ENCODE measurements around the gene FAT3.

Gene FAT3

DNA sequence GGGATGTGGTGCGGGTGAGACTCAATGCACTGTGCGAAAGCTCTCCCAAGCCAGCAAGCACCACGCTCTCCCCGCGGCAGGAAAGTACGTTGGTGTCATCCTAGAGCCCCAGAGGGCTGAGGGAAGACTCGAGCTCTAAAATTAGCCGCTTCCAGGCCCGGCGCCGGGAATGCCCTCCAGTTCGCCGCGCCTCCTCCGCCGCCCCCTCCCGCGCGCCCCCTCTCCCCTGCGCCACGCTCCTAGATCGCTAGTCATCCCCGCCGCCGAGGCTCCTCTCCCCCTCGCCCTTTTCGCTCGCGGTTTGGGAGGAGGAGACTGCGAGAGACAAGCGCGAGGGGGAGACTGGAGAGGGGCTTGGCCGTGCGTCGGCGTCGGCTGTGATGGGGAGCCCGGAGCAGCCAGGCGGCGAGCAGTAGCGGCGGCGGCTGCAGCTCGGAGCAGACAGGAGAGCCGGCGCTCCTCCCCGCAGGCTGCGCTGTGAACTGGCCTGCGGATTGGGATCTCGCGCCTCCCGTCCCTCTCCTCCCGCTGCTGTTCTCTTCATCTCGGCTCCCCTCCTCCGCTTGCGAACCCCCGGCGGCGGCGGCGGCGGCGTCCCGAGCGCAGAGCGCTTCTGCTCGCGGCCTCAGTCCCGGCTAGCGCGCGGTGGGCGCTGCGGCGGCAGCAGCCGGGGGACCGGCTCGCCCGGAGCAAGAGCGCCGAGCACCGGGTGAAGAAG is at the start of gene FAT3:
Gene FAT3 (plus strand): TSS at position 412 of the 718 bp plus-strand sequence. CDS start 127,295 bp downstream, outside the sequence.
- no peak for DNase-seq

DNA sequence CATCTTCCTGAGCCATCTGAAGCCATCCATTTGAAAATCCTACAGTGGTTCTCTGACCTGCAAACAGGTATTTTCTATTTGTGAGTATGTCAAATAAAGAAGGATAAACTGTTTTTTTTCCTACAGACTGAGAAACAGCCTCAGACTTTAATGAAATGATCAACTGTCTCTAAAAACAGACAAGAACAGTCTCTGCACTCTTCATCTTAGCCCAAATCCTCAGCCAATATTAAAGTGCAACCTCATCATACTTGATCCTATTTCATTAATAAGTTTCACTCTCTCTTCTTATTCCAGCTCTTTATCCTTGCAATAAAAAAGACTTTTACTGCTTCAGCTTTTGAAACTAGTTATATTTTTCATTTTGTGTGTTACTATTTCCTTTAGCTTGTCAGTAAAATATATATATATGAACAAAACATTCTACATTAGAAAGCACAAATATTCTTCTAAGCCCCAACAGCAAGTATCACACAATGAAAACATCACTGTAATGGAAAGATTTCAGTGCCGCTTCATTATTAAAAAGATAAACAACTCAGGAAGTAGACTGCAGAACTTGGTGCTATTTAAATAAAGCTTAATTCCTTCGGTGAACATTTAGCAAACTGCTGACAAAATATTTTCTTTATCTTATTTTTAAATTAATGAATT is 45.5 kb upstream of the FAT3 start:
- DNase-seq: no peak

DNA sequence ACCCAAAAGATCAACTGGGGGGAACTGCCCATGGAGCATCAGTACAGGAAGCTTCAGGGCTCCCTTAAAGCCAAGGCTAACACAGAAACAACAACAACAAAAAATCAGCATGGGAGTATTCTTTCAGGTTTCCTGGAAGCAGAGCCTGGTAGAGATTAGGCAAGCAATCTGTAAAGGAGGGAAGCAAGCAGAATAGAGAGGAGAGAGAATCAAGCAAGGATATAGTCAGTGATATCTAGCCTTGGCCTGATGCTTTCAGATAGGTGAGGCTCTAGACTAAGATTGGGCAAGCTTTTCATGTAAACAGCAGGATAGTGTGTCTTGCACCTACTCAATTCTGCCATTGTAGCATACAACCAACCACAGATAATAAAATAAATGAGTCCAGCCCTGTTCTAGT is 44.4 kb upstream of the FAT3 start:
- no peak for DNase-seq

DNA sequence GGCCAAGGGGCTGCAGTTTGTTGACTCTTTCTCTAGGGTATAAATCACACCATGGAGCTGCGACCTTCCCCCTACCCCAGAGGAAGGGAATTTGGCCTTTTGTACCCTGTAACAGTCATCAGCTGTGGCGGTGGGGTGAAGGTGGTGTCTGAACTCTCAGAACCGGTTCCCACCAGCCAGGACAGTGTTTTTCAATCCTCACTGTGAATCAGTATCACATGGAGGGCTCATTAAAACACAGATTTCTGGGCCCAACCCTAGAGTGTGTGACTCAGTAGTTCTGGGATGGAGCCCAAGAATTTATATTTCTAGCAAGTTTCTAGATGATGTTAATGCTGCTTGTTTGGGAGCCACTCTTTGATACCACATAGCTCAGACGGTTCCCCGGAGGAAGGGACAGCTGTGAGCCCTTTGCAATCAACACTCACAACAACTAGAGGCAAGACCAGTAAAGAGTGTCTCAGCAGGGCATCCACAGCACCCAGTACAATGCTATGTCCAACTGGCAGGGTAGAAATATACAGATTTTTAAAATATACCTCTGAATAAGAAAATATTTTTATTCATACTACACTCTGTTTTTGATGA is 43.9 kb upstream of the FAT3 start:
- no peak for DNase-seq

DNA sequence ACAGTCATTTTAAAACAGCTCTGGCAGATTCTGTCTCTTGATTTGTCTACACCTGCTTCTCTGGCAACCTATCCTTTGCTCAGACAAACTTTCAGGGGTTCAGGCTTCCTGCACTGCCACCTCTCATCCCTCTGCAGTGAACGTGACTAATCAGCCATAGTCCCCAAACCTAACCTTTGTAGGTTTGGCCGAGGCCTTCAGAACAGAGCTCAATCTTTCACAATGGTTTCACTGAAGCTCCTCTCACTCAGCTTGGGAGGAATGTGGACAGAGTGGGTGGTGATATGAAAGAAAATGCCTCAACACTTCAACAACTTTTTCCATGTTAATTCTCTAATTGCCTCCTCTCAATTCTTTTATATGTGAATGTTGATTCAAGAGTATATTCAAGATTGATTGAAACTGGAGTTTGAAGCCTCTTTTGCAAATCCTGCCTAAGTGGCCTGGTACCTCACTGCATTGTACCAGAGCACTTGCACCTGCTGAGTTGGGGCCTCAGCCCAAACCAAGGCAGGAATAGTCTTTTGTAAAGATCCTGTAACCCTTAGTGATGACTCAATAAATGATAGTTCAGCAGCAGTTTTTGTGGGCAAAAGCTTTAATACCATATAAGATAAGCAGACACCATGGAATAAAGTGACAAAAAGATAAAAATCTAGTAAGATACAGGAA is 33.9 kb upstream of the FAT3 start:
- no peak for DNase-seq

DNA sequence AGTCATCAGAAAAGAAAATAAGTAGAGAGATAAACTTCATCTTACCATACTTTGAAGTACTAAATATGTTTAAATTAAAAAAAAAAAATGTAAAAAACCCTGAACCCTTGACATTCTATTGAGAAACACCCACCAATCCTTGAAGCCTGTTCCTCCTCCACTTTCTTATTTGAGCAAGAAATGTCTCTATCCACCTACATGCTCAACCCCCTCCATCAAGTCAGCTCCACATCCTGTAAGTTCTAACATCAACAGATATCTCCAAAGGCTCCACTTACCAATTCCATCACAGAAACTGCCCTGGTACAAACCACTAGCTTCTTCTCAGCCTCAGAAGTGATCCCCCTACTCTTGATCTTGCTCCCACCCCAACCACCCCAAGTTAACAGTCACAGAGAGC is 32.5 kb upstream of the FAT3 start:
- no peak for DNase-seq

DNA sequence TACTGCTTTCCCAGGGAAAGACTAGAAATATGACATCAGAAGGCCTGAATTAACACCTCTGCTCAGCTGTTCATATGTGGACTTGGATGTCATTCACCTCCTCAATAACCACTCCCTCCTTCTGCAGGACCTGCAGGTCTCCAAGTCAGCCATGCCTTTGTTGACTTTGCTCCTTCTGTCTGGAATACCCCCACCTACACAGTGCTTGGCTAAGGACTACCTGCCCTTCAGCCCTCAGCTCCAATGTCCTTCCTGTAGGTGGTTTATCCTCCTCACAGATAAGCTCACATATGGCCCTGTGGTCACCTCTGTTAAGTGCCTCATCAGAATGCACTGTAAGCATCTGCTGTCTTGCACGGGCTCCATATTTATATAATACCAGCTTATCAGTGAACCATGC is 26.4 kb upstream of the FAT3 start:
- DNase-seq: no peak

DNA sequence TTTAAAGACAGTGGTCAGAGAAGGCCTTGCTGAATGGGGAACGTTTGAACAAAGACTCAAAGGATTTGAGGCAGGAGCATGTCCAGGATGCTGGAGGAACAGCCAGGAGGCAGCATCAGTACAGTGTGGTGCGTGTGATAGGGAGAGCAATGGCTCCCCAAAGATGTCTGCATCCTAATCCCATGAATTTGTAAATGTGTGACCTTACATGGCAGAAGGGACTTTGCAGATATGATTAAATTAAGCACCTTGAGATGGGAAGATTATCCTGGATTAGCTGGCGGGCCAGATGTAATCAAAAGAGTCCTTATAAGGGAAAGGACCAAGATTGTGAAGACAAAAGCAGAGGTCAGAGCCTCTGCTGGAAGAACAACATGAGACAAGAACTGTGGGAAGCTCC is 24.6 kb upstream of the FAT3 start:
- no peak for DNase-seq

DNA sequence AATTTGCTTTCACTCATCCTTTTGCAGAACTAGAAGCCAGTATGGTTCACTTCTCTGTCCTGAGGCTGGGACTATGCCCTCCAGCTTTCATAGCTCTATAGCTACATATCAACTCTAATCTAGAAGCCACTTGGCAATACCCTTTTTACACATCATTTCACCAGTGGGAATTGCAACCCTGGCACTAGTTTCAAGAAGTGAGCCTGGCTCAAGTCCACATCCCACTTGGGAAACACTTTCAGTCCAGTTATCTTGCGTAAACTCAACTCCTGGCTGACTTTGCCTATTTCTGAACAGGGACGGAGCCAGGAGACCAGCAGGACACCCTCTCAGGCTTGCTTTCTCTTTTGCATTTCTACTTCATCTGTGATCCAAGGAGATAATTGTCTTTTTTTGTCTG is 19.9 kb upstream of the FAT3 start:
- DNase-seq: no peak

DNA sequence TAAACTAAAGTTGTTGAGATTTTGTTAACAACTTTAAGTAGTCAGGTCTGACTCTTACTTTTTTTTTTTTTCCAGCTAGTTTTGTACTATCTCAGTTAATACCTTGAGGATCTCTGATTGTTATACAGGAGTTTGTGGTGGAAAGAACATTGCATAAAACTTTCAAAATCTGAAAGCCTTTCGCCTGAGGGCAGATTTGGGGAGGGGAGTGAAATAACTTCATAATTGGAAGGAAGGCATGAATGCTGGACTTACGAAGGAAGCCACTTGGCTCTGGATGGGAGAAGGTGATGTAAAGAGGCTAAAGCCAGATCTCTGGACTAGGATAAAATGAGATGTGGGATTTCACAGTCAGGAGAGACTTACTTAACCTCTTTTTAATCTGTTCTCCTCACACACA is 18.2 kb upstream of the FAT3 start:
- no peak for DNase-seq

DNA sequence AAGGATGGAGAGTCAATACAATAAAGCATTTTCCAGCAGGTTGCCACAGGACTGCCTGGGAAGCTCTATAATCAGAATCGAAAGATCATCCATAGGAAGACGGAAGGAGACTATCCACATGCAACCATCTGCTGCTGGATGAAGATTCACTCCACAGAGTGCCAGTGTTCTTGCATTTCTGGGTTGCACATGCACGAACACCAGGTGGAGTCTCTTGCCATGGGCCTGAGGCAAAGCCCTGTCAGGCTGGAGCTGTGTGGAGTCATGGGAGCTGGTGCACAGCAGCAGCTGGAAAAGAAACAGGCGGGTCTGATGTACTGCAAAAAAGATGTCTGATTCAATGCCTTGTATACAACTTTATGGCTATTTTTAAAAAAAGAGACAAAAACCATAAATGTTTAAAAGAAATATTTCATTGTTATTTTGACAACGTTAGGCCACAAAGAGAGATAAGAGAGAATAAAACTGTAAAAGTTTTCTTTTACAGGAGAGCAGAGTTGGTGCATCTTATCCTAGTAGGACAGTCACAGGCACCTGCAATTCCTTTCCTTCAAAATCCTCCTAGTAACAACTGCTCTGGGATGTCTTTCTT is 12.9 kb upstream of the FAT3 start:
- no peak for DNase-seq

DNA sequence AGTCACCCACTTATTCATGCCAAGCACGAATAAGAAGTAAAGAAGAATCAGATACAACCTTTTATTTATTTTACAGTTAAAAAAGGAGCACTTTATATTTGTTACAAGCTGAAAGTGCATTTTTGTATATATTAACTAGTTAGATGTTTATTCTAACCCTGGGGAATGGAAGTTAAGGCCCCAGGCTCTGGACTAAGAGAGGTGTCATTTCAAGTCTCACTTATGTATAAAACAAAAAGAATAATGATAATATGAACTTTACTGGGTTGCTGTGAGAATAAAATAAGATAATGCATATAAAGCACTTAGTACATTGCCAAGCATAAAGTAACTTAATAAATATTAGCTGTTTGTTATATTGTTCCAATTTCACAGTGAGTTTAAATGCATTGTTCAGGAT is 12.1 kb upstream of the FAT3 start:
- DNase-seq: no peak

DNA sequence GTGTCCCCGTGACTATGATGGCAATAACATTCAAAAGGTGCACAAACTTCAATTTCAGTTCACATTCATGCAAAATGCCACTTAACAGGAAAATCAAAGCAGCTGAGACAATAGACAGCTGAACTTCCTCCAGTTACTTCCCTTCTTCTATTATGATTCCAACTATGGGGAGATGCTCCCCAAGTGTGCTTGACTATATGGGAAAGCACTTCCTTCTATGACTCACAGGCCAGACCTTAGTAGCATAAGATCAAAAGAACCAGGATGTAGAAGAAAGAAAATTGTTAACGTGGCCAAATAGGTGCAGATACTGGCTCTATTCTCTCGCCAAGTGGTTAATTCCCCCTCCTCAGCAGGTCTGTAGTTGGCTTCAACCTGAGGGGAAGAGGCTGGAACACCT is 7.8 kb upstream of the FAT3 start:
- DNase-seq: no peak

DNA sequence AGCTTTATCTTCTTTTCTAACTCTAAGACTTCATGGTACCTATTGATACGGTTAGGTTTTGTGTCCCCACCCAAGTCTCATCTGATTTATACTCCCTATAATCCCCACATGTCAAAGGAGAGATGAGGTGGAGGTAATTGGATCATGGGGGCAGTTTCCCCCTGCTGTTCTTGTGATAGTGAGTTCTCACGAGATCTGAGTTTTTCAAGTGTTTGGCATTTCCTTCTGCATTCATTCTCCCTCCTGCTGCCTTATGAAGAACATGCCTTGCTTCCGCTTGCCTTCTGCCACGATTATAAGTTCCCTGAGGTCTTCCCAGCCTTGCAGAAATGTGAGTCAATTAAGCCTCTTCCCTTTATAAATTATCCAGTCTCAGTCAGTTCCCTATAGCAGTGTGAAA is 5.1 kb upstream of the FAT3 start:
- no peak for DNase-seq

DNA sequence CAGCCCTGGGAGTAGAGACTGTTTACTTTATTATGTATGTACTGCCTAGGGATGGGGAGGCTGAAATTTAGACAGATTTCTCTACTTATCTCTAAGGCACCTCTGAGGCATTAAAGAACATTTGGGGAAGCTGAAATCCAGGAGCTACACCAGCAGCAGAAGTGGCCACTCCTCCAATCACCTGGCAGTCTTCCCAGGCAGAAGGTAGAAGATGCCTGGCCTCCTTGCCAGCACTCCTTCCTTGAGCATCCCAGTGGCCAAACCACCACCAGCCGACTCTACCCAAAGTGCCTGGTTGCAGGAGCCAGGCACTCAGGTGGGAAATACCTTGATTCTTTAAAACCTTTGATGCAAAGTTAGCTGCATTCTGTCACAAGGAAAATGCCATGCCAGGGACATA is 1.9 kb upstream of the FAT3 start:
- DNase-seq: no peak

DNA sequence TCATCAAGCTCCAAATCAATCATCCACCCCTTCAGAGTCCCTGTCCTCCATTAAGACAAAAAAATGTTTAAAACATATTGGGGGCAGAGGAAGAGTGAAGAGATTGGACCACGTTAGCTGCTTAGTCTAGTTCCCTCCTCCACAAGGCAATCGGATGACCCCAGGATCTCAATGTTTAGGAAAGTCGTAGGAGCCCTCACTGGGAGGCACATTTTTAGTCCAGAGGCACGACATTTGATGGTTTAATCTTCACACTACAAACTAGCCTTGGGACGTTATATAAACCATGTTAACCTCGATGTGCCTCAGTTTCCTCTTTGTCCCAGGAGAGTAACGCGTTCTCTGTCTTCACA is 588 bp upstream of the FAT3 start:
- DNase-seq: no peak

DNA sequence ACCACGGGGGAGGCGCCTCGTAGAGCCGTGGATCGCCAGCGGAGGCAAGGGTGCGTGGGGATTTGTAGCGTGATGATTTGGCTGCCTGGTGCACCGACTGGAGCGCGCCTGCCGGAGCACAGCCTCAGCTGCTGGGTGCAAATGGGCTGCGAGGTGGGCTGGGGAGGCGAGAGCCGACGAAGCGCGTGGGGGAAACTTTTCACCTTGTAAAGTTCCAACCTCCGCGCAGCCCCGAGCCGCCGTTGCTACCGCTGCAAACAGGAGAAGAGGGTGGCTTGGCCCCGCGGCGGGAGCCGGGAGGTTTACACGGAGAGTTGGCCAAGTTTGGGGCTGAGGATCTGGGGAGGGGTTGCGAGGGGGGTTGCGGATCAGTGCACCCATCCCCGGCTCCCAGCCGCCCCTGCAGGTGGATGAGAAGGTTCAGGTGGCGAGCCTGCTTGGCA is 528 bp downstream of the FAT3 start:
- DNase-seq: no peak

DNA sequence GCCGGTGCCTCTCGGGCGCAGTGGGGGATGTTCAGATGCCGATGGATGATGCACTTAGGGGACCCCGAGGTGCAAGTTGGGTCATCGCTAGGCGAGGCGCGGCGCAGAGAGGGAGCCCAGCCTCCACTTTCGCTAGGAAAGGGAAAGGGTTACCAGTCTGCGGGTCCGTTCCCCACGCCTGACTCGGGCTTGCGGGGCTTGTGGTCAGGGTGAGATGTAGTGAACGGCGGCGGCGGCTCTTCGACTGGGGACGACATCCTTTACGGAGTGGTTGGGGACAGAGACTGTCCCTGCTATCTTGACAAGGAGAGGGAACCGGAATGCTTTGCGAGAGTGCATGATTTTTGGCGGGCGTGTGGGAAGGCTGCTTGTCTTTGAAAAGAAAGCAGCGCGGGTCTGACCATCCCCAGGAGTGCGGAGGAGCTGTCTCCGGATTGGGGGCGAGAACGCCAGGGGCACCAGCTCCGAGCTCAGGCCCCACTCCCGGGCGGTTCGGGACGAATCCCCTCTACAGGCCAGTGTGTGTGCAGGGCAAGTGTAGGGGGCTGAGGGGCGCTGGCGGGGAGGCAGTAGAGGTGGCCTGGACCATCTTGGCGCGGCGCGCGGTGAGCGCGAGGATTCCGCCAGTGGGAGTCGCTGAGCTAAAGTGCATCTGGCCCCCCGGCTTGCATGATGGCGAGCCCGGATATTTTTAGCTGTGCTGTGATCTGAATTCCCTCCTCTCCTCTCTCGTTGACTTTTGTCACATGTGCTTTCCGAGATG is 1.1 kb downstream of the FAT3 start:
- no peak for DNase-seq

DNA sequence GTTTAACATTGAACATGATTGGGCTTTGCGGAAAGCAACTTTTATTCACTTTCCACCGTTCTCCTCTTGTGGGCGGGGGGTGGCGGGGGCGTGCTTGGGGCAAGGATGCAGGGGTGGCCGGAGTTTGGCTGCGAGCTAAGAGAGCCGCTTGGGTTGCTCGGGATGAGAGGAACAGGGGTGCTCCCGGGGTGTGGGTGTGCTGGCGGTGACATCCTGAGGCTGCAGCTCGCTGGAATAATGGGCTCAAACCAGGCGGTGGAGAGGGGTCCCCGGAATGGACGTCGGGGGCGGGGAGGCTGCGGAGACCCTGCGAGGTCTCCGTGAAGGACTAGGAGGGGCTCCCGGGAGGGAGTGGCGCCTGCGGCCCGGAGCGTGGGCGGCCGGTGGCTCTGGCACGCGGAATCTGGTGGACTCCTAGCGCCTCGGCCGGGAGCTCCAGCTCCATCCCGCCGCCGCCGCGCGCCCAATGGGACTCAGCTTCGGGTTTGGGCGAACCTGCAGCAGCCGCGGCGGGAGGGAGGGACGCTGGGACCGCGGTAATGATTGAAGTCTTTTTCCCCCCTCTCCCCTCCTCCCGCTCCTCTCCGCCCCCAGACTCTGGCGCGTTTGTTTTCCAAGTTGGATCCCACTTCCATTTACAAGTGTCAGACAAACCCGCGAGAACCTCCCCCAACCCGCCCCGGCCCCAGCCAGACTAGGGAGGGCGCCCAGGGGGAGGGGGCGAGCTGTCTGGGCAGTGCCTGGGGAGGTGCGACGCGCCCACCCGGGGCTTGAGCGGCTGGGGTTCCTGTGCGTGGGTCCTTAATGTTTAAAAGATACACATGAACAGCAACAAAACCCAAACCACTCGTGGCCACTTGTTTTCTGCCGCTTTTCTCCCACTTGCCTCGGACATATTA is 2.0 kb downstream of the FAT3 start:
- DNase-seq: no peak

DNA sequence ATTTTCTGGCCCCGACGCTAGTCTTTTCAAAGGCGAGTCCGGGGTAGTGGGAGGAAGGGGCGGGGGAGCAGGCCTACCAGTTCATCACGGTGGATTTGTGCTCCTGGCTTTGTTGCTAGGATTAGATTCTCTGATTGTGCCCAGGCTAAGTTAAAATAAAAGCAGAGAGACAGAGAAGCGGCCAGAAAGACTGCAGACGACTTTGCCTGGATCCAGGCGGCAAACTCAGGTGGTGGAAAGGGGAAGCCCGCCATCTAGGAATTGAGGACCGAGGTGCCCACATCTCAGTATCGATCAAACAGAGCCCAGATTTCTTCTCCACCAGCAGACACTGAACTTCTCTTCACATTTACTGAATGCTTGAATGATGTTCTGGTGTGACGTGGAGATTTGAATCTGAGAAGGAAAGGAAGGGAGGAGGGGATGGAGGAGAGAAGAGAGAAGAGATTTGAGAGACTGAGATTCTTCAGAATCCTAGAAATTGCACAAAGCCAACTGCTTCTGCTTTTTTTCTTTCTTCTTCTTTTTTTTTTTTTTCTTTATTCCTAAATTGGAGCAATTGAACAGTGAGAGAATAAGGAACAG is 2.7 kb downstream of the FAT3 start:
- DNase-seq: no peak

Data from CD4-positive, alpha-beta T cell treated with Interleukin-15 for 1 hour (primary cell).